GM12891 (cell line): ENCODE data around the gene ZDHHC8.

ENCODE experiments used
- PAX5 ChIP-seq: IDR thresholded peaks from 2 replicates; pipeline ENCODE4 v1.6.1; 2011; ENCODE audit warnings: low read length, moderate library complexity, mild to moderate bottlenecking; ENCODE audit not compliant: insufficient read depth, severe bottlenecking
- POLR2A ChIP-seq: IDR thresholded peaks from 2 replicates; pipeline ENCODE4 v1.6.1; 2011; ENCODE audit warnings: low read depth, low read length, control low read depth
- POLR2AphosphoS5 ChIP-seq: IDR thresholded peaks from 2 replicates; pipeline ENCODE4 v1.6.1; 2011; ENCODE audit warnings: low read depth, low read length, control low read depth
- POU2F2 ChIP-seq: IDR thresholded peaks from 2 replicates; pipeline ENCODE4 v1.6.1; 2011; ENCODE audit warnings: low read depth, mild to moderate bottlenecking, control low read depth, low read length, moderate library complexity
- SPI1 ChIP-seq: IDR thresholded peaks from 2 replicates; pipeline ENCODE4 v1.6.1; 2011; ENCODE audit warnings: low read depth, low read length, control low read depth
- TAF1 ChIP-seq: IDR thresholded peaks from 2 replicates; pipeline ENCODE4 v1.6.1; 2011; ENCODE audit warnings: low read depth, low read length, control low read depth

GRCh38 chr22:20136603-20136873, 4.9 kb downstream of the ZDHHC8 start:
- TF ChIP-seq POLR2AphosphoS5 = no peak
- TF ChIP-seq POLR2A = no peak
- TF ChIP-seq TAF1 = no peak
- TF ChIP-seq POU2F2 = no peak
- TF ChIP-seq SPI1 = no peak
- no peak for TF ChIP-seq PAX5
